A549 (cell line): Measurements from ENCODE around the gene DCUN1D2. TPM values are rescaled to one million over a fixed set of nuclear protein-coding genes. Genes with fewer than 3 reads are reported as not detected.

ENCODE experiments used
- ATAC-seq, 2 experiments: fragments of 200-7000 bp in 1 of 2; fragments of >200 bp in 1 of 2; cut with Nextera tagmentation in 1 of 2; cut with Tn5 transposase in 1 of 2; 3 replicates each; pipeline versions ENCODE4 v1.8.0 to v1.9.1; 2018 to 2020; ENCODE audit warnings: mild to moderate bottlenecking in 1 of 2, moderate library complexity in 1 of 2
- CTCF ChIA-PET: fragments of 300-600 bp; sonication (Branson Sonifier 250); formaldehyde crosslinking; extraction: SDS; loops from one replicate; lab custom pipeline; 2021; ENCODE audit warnings: antibody characterized with exemption, inconsistent platforms; lab: Yijun Ruan, JAX
- POLR2A ChIA-PET: fragments of 350-600 bp; formaldehyde crosslinking; extraction: SDS; loops from one replicate; lab custom pipeline; 2021; ENCODE audit warnings: antibody characterized with exemption, inconsistent platforms; lab: Yijun Ruan, JAX
- DNase-seq, 2 experiments: peaks; one replicate each; pipeline versions ENCODE4 v3.0.0 to v3.0.0-alpha.2; 2011 to 2016; ENCODE audit warnings: low read depth in 1 of 2, low spot score in 1 of 2
- FAIRE-seq: peaks from 2 replicates; lab custom pipeline; 2011; peaks lifted over from hg19 to GRCh38; lab: Jason Lieb, UNC
- H3K27ac ChIP-seq, 2 experiments: fragments of >200 bp; sonication (Bioruptor Twin); formaldehyde crosslinking; 3 replicates each; pipeline ENCODE4 v1.5.1; 2016 to 2017
- H3K4me1 ChIP-seq: fragments of >200 bp; sonication (Bioruptor Twin); formaldehyde crosslinking; 3 replicates; pipeline ENCODE4 v1.6.1; 2016
- H3K4me2 ChIP-seq: fragments of >200 bp; sonication (Bioruptor Twin); formaldehyde crosslinking; 3 replicates; pipeline ENCODE4 v1.6.1; 2016
- H3K4me3 ChIP-seq: fragments of >200 bp; sonication (Bioruptor Twin); formaldehyde crosslinking; 3 replicates; pipeline ENCODE4 v1.5.1; 2016
- H3K9me3 ChIP-seq: fragments of >200 bp; sonication (Bioruptor Twin); formaldehyde crosslinking; 3 replicates; pipeline ENCODE4 v1.6.1; 2016
- ATOH8 ChIP-seq: fragments of 250-450 bp; sonication (Bioruptor Pico); IDR thresholded peaks from 2 replicates; pipeline ENCODE4 v1.5.0; 2020; ENCODE audit warnings: low read depth, mild to moderate bottlenecking, moderate library complexity
- BCL3 ChIP-seq: fragments of >200 bp; sonication (Bioruptor Twin); formaldehyde crosslinking; IDR thresholded peaks from 3 replicates; pipeline ENCODE4 v1.6.1; 2016
- CEBPB ChIP-seq, 2 experiments: fragments of >200 bp in 1 of 2; sonication (Bioruptor Twin) in 1 of 2; formaldehyde crosslinking in 1 of 2; IDR thresholded peaks; 2 replicates each; pipeline ENCODE4 v1.6.1; 2012 to 2016
- ELK1 ChIP-seq: fragments of 150-350 bp; IDR thresholded peaks from 2 replicates; pipeline ENCODE4 v1.6.1; 2014; ENCODE audit warnings: low read depth, mild to moderate bottlenecking, low read length
- ESRRA ChIP-seq: fragments of 150-350 bp; IDR thresholded peaks from 2 replicates; pipeline ENCODE4 v1.6.1; 2014; ENCODE audit warnings: mild to moderate bottlenecking, low read length, borderline replicate concordance
- HEYL ChIP-seq: fragments of 250-450 bp; sonication (Bioruptor Pico); IDR thresholded peaks from 2 replicates; pipeline ENCODE4 v1.8.0; 2021; ENCODE audit warnings: mild to moderate bottlenecking, moderate library complexity
- HOXA7 ChIP-seq: fragments of 250-450 bp; sonication (Bioruptor Pico); IDR thresholded peaks from 2 replicates; pipeline ENCODE4 v1.5.0; 2020; ENCODE audit warnings: mild to moderate bottlenecking, moderate library complexity
- JUNB ChIP-seq: fragments of >200 bp; sonication (Bioruptor Twin); formaldehyde crosslinking; IDR thresholded peaks from 2 replicates; pipeline ENCODE4 v1.6.1; 2016
- KDM1A ChIP-seq: fragments of 200-600 bp; sonication (generic); IDR thresholded peaks from 2 replicates; pipeline ENCODE4 v1.6.1; 2016; ENCODE audit warnings: low read depth, mild to moderate bottlenecking
- KDM5A ChIP-seq: fragments of 200-600 bp; sonication (generic); IDR thresholded peaks from 2 replicates; pipeline ENCODE4 v1.6.1; 2016; ENCODE audit warnings: antibody characterized with exemption, mild to moderate bottlenecking
- PBX3 ChIP-seq: IDR thresholded peaks from 2 replicates; pipeline ENCODE4 v1.6.1; 2012
- PHF8 ChIP-seq: fragments of 200-600 bp; sonication (generic); IDR thresholded peaks from 2 replicates; pipeline ENCODE4 v1.6.1; 2016; ENCODE audit warnings: low read depth, mild to moderate bottlenecking, antibody characterized with exemption, moderate library complexity, borderline replicate concordance
- POLR2A ChIP-seq: IDR thresholded peaks from 2 replicates; pipeline ENCODE4 v1.6.1; 2012; ENCODE audit warnings: mild to moderate bottlenecking, low read length
- RARB ChIP-seq: fragments of 250-450 bp; sonication (Bioruptor Pico); IDR thresholded peaks from 2 replicates; pipeline ENCODE4 v1.8.0; 2021; ENCODE audit warnings: mild to moderate bottlenecking, moderate library complexity
- REST ChIP-seq: fragments of 200-600 bp; sonication (generic); IDR thresholded peaks from 2 replicates; pipeline ENCODE4 v1.6.1; 2016; ENCODE audit warnings: antibody characterized with exemption, mild to moderate bottlenecking, moderate library complexity
- SREBF2 ChIP-seq: fragments of 450-650 bp; IDR thresholded peaks from 2 replicates; pipeline ENCODE4 v1.6.1; 2014; ENCODE audit warnings: mild to moderate bottlenecking, moderate library complexity
- TP53 ChIP-seq: fragments of 250-450 bp; sonication (Bioruptor Pico); IDR thresholded peaks from 2 replicates; pipeline ENCODE4 v1.5.0; 2021; ENCODE audit warnings: mild to moderate bottlenecking, moderate library complexity
- ZC3H11A ChIP-seq: fragments of 450-650 bp; IDR thresholded peaks from 2 replicates; pipeline ENCODE4 v1.6.1; 2014; ENCODE audit warnings: antibody characterized with exemption, mild to moderate bottlenecking
- WGBS: methylation state at CpG from one replicate; pipeline ENCODE4 v1.1.6; 2017; ENCODE audit errors: missing lambda C conversion rate; 5-methylcytosine and 5-hydroxymethylcytosine counted together
- polyA plus RNA-seq, 4 experiments: library from polyadenylated mRNA; depleted of rRNA in 3 of 4; stranded (reverse); fragments of >200 nt; fragmentation: RNase III in 1 of 4; extraction: RNeasy Plus Mini Kit Qiagen cat#74134 plus additional on column Dnase treatment in 1 of 4; gene quantifications; 2 replicates in 3 of 4; 3 replicates in 1 of 4; pipeline ENCODE4 v1.2.3, GENCODE V29; 2011 to 2017

Gene DCUN1D2
- polyA plus RNA-seq, 2 of the 4 experiments (the other 2 are of a cell fraction), result 8.4 to 8.6 TPM

GRCh38 chr13:113410472-113411201 lies 79.9 kb downstream of the DCUN1D2 start:
- H3K4me2 ChIP-seq, result peak overlapping the region; percentile 90
- DNase-seq, result peak; percentile 41 to 52
- peak overlapping the region; percentile 71 to 77; a peak in 4 of 6 replicates for H3K27ac ChIP-seq
- FAIRE-seq, result no peak
- H3K4me1 ChIP-seq, result peaks cover 20% of the 10 kb centered on the region
- no peaks in the 10 kb centered on the region for H3K9me3 ChIP-seq
- TF ChIP-seq REST, result no peak
- ChIA-PET POLR2A (interaction anchor here (0.9 kb wide), 1 partner anchor 38 kb away, joined by 4 read pairs; no protein-coding TSS in a partner anchor), CTCF (interaction anchor here (1.1 to 2.8 kb wide), 2 partner anchors 16 kb away, joined by 3 to 18 read pairs; no protein-coding TSS in a partner anchor)
- 14% methylated on average over 10 of the region's 34 CpGs for WGBS
- peak; percentile 61 to 75 for ATAC-seq
- H3K4me3 ChIP-seq, result 0 out of 3 replicates have a peak overlapping the region, but pooled peaks have one; percentile 23

GRCh38 chr13:113408562-113408961 lies 81.9 kb downstream of the DCUN1D2 start:
- TF ChIP-seq PHF8, result no peak
- no peak for TF ChIP-seq HOXA7 (CRISPR knock-in tag)
- no peak for TF ChIP-seq SREBF2
- TF ChIP-seq JUNB, result no peak
- WGBS, result 87% methylated on average over 2 of the region's 3 CpGs
- Histone ChIP-seq H3K4me2 (no peak overlapping the region), H3K27ac (no peak overlapping the region; a peak in 1 of 6 replicates), H3K9me3 (no peaks in the 10 kb centered on the region), H3K4me3 (no peak overlapping the region), H3K4me1 (peaks cover 20% of the 10 kb centered on the region)
- DNase-seq (no peak), ATAC-seq (no peak), FAIRE-seq (no peak)
- CTCF ChIA-PET, result interaction anchor here (2.8 kb wide), 1 partner anchor 14 kb away, joined by 18 read pairs; no protein-coding TSS in a partner anchor
- POLR2A ChIA-PET, result no interaction called here

GRCh38 chr13:113407531-113408393 lies 82.7 kb downstream of the DCUN1D2 start:
- H3K9me3 ChIP-seq, result no peaks in the 10 kb centered on the region
- DNase-seq, result no peak
- no peak overlapping the region for H3K4me2 ChIP-seq
- CTCF ChIA-PET, result interaction anchor here (0.6 to 2.8 kb wide), 2 partner anchors 14 kb away, joined by 3 to 18 read pairs; no protein-coding TSS in a partner anchor
- no peak overlapping the region for H3K27ac ChIP-seq
- WGBS, result 93% methylated on average over 10 of the region's 41 CpGs
- TF ChIP-seq ESRRA, result no peak
- no peak for TF ChIP-seq CEBPB (IDR thresholded peaks at IDR 0.05)
- no peak for TF ChIP-seq RARB
- no peak for TF ChIP-seq ELK1
- TF ChIP-seq ATOH8 (CRISPR knock-in tag), result no peak
- no peak for TF ChIP-seq KDM5A
- TF ChIP-seq POLR2A, result no peak
- no peak for TF ChIP-seq KDM1A
- no peak for TF ChIP-seq ZC3H11A
- no peak for TF ChIP-seq TP53 (CRISPR knock-in tag)
- TF ChIP-seq PBX3, result no peak
- TF ChIP-seq SREBF2, result no peak
- TF ChIP-seq HEYL, result no peak
- no peak for TF ChIP-seq JUNB
- no peak for TF ChIP-seq BCL3
- no peak for FAIRE-seq
- POLR2A ChIA-PET, result no interaction called here
- peaks cover 20% of the 10 kb centered on the region for H3K4me1 ChIP-seq
- no peak for ATAC-seq
- no peak overlapping the region for H3K4me3 ChIP-seq
